K562 (cell line): ENCODE data around the gene HAND2. TPM values are rescaled to one million over a fixed set of nuclear protein-coding genes. Genes with fewer than 3 reads are reported as not detected.

Experiments used
- ATAC-seq: fragments of 200-7000 bp; cut with Tn5 transposase; 3 replicates; pipeline ENCODE4 v1.9.1; 2020; ENCODE audit warnings: moderate library complexity
- BruUV-seq: library from RNA; stranded (reverse); fragments of 400-500 nt; replicated peaks from 2 replicates; lab custom pipeline; 2021; lab: Mats Ljungman, UMichigan
- CTCF ChIA-PET: fragments of 300-600 bp; formaldehyde crosslinking; extraction: SDS; loops from one replicate; lab custom pipeline; 2021; ENCODE audit warnings: low intra/inter-chr PET ratio; lab: Yijun Ruan, JAX
- POLR2A ChIA-PET: fragments of 300-600, 350-650 bp; sonication (Branson Sonifier 250); formaldehyde crosslinking; extraction: SDS; loops from one replicate; lab custom pipeline; 2021; ENCODE audit warnings: antibody characterized with exemption, inconsistent platforms; lab: Yijun Ruan, JAX
- DNase-seq, 4 experiments: peaks; one replicate each; pipeline versions ENCODE4 v3.0.0 to v3.0.0-alpha.2; 2011 to 2018; ENCODE audit warnings: low spot score in 3 of 4, mixed read lengths in 3 of 4; ENCODE audit errors: extremely low read depth in 1 of 4
- FAIRE-seq: peaks from 2 replicates; lab custom pipeline; 2011; peaks lifted over from hg19 to GRCh38; lab: Jason Lieb, UNC
- H2AFZ ChIP-seq: 2 replicates; pipeline ENCODE4 v1.6.0; 2011; ENCODE audit warnings: low read depth, low read length, control low read depth, inconsistent platforms
- H3K27ac ChIP-seq: fragments of 200-600 bp; 3 replicates; pipeline ENCODE4 v1.8.0; 2011; ENCODE audit warnings: low read depth, mild to moderate bottlenecking, control low read depth, inconsistent platforms, low read length, moderate library complexity, mixed read lengths; ENCODE audit errors: extremely low read depth
- H3K27me3 ChIP-seq, 2 experiments: fragments of 300-600 bp in 1 of 2; 2 replicates in 1 of 2; 3 replicates in 1 of 2; pipeline versions ENCODE4 v1.6.0 to v1.8.0; 2011; ENCODE audit warnings: inconsistent platforms in 2 of 2, low read length in 2 of 2, mild to moderate bottlenecking in 1 of 2, mixed read lengths in 1 of 2, moderate library complexity in 1 of 2; ENCODE audit not compliant: control insufficient read depth in 2 of 2, insufficient read depth in 2 of 2
- H3K36me3 ChIP-seq: fragments of 300-600 bp; 3 replicates; pipeline ENCODE4 v1.8.0; 2011; ENCODE audit warnings: mild to moderate bottlenecking, low read length, inconsistent platforms; ENCODE audit not compliant: control insufficient read depth, insufficient read depth
- H3K4me1 ChIP-seq, 2 experiments: fragments of 200-600 bp in 1 of 2; replicated peaks in 1 of 2; 2 replicates in 1 of 2; 3 replicates in 1 of 2; pipeline versions ENCODE4 v1.5.1 to v1.8.0; 2011; ENCODE audit warnings: inconsistent platforms in 2 of 2, low read length in 2 of 2, mild to moderate bottlenecking in 1 of 2, mixed read lengths in 1 of 2, moderate library complexity in 1 of 2; ENCODE audit not compliant: control insufficient read depth in 2 of 2, insufficient read depth in 2 of 2
- H3K4me2 ChIP-seq: 2 replicates; pipeline ENCODE4 v1.6.1; 2011; ENCODE audit warnings: low read length, control low read depth, inconsistent platforms, mixed read lengths; ENCODE audit not compliant: insufficient read depth
- H3K4me3 ChIP-seq: fragments of 200-600 bp; sonication (generic), shearing (Covaris generic); 2 replicates; pipeline ENCODE4 v1.5.1; 2016; ENCODE audit warnings: control low read depth, inconsistent platforms
- H3K79me2 ChIP-seq: fragments of 200-600 bp; 3 replicates; pipeline ENCODE4 v1.8.0; 2011; ENCODE audit warnings: low read length, inconsistent platforms; ENCODE audit not compliant: control insufficient read depth, insufficient read depth
- H3K9ac ChIP-seq, 2 experiments: 2 replicates each; pipeline versions ENCODE4 v1.6.0 to v1.6.1; 2011; ENCODE audit warnings: low read depth in 2 of 2, low read length in 2 of 2, control low read depth in 1 of 2, inconsistent platforms in 1 of 2, mild to moderate bottlenecking in 1 of 2, mixed read lengths in 1 of 2; ENCODE audit not compliant: insufficient read depth in 1 of 2
- H3K9me1 ChIP-seq: one replicate; pipeline ENCODE4 v1.6.0; 2011; ENCODE audit warnings: inconsistent platforms, mild to moderate bottlenecking, low read length, moderate library complexity; ENCODE audit not compliant: control insufficient read depth, insufficient read depth
- H3K9me3 ChIP-seq: replicated peaks from 2 replicates; pipeline ENCODE4 v1.5.1; 2011; ENCODE audit warnings: low read depth, low read length, inconsistent platforms; ENCODE audit not compliant: control insufficient read depth, insufficient read depth
- H4K20me1 ChIP-seq: replicated peaks from 2 replicates; pipeline ENCODE4 v1.6.1; 2011; ENCODE audit warnings: low read length, inconsistent platforms, mixed read lengths; ENCODE audit not compliant: control insufficient read depth, insufficient read depth
- BMI1 ChIP-seq: fragments of 150-350 bp; IDR thresholded peaks from 2 replicates; pipeline ENCODE4 v1.6.1; 2014; ENCODE audit warnings: low read length
- DLX4 ChIP-seq: fragments of 250-450 bp; sonication (Bioruptor Pico); IDR thresholded peaks from 2 replicates; pipeline ENCODE4 v1.6.1; 2021; ENCODE audit warnings: mild to moderate bottlenecking
- ELK1 ChIP-seq: sonication (generic); formaldehyde crosslinking; IDR thresholded peaks from 2 replicates; pipeline ENCODE4 v1.8.1; 2022; ENCODE audit warnings: missing genetic modification reagents
- MIER1 ChIP-seq: fragments of 450-650 bp; IDR thresholded peaks from 2 replicates; pipeline ENCODE4 v1.6.1; 2016; ENCODE audit warnings: antibody characterized with exemption, mild to moderate bottlenecking, low read depth
- PREB ChIP-seq: sonication (generic); formaldehyde crosslinking; IDR thresholded peaks from 2 replicates; pipeline ENCODE4 v1.8.1; 2023; ENCODE audit warnings: mild to moderate bottlenecking, missing genetic modification reagents
- SMARCB1 ChIP-seq: IDR thresholded peaks from 2 replicates; pipeline ENCODE4 v1.6.1; 2011; ENCODE audit warnings: improper control_type of control experiment, low read depth; ENCODE audit not compliant: insufficient read length
- SRF ChIP-seq, 2 experiments: fragments of 250-450, 450-650 bp in 1 of 2; sonication (Bioruptor Pico) in 1 of 2; sonication (generic) in 1 of 2; formaldehyde crosslinking; IDR thresholded peaks; 2 replicates each; pipeline versions ENCODE4 v1.5.0 to v1.5.1; 2020 to 2022; ENCODE audit warnings: mild to moderate bottlenecking in 1 of 2, missing genetic modification reagents in 1 of 2
- SRSF9 ChIP-seq: fragments of 200-400 bp; formaldehyde crosslinking; IDR thresholded peaks from 2 replicates; pipeline ENCODE4 v1.6.1; 2017; ENCODE audit warnings: low read depth, low read length, borderline replicate concordance
- TCF7L2 ChIP-seq: fragments of 150-350 bp; IDR thresholded peaks from 2 replicates; pipeline ENCODE4 v1.6.1; 2016; ENCODE audit warnings: low read depth, mild to moderate bottlenecking, low read length, moderate library complexity
- ZBTB43 ChIP-seq: sonication (generic); formaldehyde crosslinking; IDR thresholded peaks from 2 replicates; pipeline ENCODE4 v1.8.0; 2023; ENCODE audit warnings: mild to moderate bottlenecking, missing genetic modification reagents
- ZBTB7A ChIP-seq: IDR thresholded peaks from 2 replicates; pipeline ENCODE4 v1.6.1; 2011; ENCODE audit warnings: low read depth, mild to moderate bottlenecking, low read length, moderate library complexity, borderline replicate concordance; ENCODE audit not compliant: control insufficient read depth
- WGBS: fragments of 100-300 bp; shearing (Covaris generic); methylation state at CpG from one replicate; pipeline ENCODE4 v1.1.6; 2016; ENCODE audit warnings: low coverage, mixed read lengths; ENCODE audit not compliant: insufficient coverage; ENCODE audit errors: missing lambda C conversion rate; 5-methylcytosine and 5-hydroxymethylcytosine counted together
- in situ Hi-C: fragments of 300-500 bp; cut with MboI; formaldehyde crosslinking; loops from 4 replicates; pipeline ENCODE4 v1.15.0; 2018; ENCODE audit warnings: inconsistent platforms, mixed read lengths
- intact Hi-C: fragments of 100-400 bp; cut with micrococcal nuclease; formaldehyde crosslinking; loops from 2 replicates; pipeline ENCODE4 v1.14.2; 2022
- polyA plus RNA-seq, 8 experiments: library from polyadenylated mRNA; depleted of rRNA in 4 of 8; stranded (reverse) in 5 of 8; unstranded in 3 of 8; fragments of >200 nt; fragmentation: Nextera tagmentation in 2 of 8; fragmentation: Illumina TruSeq in 1 of 8; extraction: Ambion mirVana in 2 of 8; extraction: Trizol in 1 of 8; gene quantifications; 2 replicates each; pipeline versions ENCODE4 v1.2.1 to v1.2.3, GENCODE V29; 2011 to 2014; ENCODE audit warnings: inconsistent platforms in 1 of 8, missing spikeins in 1 of 8
- total RNA-seq, 7 experiments: library from RNA; depleted of rRNA in 6 of 7; stranded (reverse); fragments of >200 nt in 6 of 7; fragmentation: Illumina TruSeq in 2 of 7; extraction: Trizol in 2 of 7; gene quantifications; 2 replicates each; pipeline versions ENCODE4 v1.2.1 to v1.2.3, GENCODE V29; 2011 to 2021; ENCODE audit warnings: low replicate concordance in 1 of 7

HAND2 gene
- total and polyA plus RNA-seq, 9 of the 15 experiments (the other 6 are each of a cell fraction or from before 2014, with no cell fraction given), result 1.7 to 12.8 (median 4.9) TPM

GRCh38 chr4:173518425-173519102, 11.5 kb downstream of the HAND2 start:
- intact Hi-C loops, result no loop called here
- ATAC-seq (no peak), FAIRE-seq (no peak), DNase-seq (no peak)
- no peak overlapping the region for H3K9ac ChIP-seq
- ChIA-PET POLR2A (interaction anchor here (0.8 kb wide), 1 partner anchor 23 kb away, joined by 3 read pairs; no protein-coding TSS in a partner anchor), CTCF (no interaction called here)
- H3K9me1 ChIP-seq, result no peaks in the 10 kb centered on the region
- H3K27me3 ChIP-seq, result no peaks in the 10 kb centered on the region; a peak in 1 of 5 replicates
- no peak overlapping the region for H3K4me3 ChIP-seq
- H3K27ac ChIP-seq, result no peak overlapping the region
- WGBS, result 49% methylated on average over 11 of the region's 42 CpGs
- no peak for TF ChIP-seq SMARCB1
- TF ChIP-seq ELK1 (CRISPR knock-in tag), result no peak
- TF ChIP-seq MIER1, result no peak
- no peak for TF ChIP-seq SRF (CRISPR knock-in tag; IDR thresholded peaks at IDR 0.05)
- no peak for TF ChIP-seq SRSF9
- no peak for TF ChIP-seq PREB (CRISPR knock-in tag)
- TF ChIP-seq DLX4 (CRISPR knock-in tag), result no peak
- no peak for TF ChIP-seq ZBTB43 (CRISPR knock-in tag)
- no peak for TF ChIP-seq TCF7L2
- no peak for TF ChIP-seq BMI1
- no peak for TF ChIP-seq ZBTB7A
- H3K4me2 ChIP-seq, result no peak overlapping the region
- no peaks in the 10 kb centered on the region for H3K79me2 ChIP-seq
- no peak overlapping the region for H2AFZ ChIP-seq
- H3K4me1 ChIP-seq, result peaks cover 0 to 21% of the 10 kb centered on the region in 2 experiments; a peak in 3 of 5 replicates
- H4K20me1 ChIP-seq, result no peaks in the 10 kb centered on the region
- BruUV-seq, result no TSS peak
- no peaks in the 10 kb centered on the region for H3K36me3 ChIP-seq
- in situ Hi-C loops, result loop anchor here (25.0 kb wide), 1 partner anchor 469 kb away; no protein-coding TSS in a partner anchor
- peaks cover 2% of the 10 kb centered on the region for H3K9me3 ChIP-seq
